HG03103 (cell line): ENCODE results near the gene SEC14L3.

Experiments used
- ATAC-seq: cut with Tn5 transposase; IDR thresholded peaks from one replicate; pipeline ENCODE4 v1.9.1; 2021; ENCODE audit warnings: low read depth; ENCODE audit not compliant: unreplicated experiment

The SEC14L3 gene

DNA sequence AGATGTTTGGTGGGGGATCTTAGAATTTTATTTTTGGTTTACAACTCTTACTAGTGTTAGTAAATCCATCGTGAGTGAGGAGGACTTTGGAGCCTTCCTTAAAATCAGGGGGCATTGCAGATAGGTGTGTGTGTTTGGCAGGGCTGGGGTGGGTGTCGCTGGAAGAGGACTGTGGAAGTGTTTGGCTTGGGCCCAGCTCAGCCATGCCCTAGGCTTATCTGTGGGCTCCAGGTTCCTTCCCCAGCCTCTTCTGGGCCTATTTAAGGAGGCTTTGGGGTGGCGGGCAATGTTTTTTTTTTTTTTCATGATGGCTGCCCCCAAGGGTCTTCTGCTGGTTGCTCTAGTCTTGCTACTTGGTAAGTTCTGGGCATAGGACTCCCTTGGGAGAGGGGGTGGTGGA is 24.2 kb downstream of the SEC14L3 start:
- ATAC-seq: no peak

DNA sequence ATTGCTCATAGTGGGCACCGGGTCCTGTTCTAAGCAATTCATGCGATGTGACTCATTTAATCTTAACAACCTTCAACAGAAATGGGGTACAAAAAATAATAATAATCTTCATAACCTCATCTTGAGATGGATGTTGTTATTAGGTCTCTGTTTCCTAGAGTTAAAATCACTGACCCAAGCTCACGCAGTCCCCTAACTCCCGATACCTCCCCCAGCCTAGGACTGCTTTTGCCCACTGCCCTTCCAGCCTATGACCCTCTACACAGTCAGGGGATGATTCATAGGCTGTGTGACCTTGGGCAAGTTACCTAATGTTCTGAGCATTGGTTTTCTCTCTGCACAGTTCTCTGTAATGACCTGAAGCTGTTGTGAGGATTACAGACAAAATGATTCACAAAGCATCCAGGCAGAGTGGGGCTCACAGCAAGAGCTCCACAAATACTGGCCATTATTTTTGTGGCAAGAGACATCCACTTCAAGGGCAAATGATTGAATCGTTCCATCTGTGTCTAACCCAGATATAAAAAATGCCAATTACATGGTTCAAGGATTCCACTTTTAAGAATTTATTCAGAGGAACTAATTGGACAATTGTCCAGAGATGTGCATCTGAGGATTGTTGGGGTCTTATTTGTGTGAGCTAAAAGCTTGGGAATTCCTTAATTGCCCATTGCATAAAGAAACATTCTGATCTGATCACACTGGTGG is 26.2 kb downstream of the SEC14L3 start:
- no peak for ATAC-seq

DNA sequence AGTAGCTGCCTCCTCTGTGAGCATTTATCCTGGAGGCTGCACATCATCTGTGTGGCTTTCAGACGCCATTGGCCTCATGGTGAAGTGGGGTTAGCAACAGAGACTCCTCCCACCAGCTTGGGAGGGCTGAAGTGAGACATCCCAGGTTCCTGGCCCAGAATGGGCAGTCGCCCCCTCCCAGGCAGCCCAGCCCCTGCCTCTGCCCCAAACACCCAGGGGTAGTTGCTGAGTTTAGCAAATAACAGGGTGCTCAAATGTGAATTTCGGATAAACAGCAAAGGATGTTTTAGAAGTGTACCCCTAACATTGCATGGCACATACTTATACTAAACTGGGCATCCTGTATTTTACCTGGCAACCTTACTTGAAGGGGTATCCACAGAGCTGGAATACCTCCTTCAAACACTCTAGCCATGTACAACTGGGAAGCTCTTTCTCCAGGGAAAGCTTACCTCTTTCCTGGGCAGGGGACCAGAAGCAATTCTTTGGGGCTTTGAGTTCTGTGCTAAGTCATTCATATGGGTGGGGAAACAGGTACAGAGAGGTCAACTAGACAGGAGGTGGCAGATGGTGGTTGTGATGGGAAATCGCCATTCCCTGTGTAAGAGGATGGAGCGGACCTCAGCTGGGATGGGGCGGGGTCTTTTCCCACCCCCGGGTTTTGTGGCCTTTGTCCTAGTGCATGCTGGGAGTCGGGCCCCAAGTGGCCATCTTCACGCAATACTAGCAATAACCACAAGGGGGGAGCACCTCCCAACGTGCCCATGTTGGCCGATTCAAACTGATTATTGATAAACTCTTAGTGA is 27.0 kb downstream of the SEC14L3 start:
- no peak for ATAC-seq

DNA sequence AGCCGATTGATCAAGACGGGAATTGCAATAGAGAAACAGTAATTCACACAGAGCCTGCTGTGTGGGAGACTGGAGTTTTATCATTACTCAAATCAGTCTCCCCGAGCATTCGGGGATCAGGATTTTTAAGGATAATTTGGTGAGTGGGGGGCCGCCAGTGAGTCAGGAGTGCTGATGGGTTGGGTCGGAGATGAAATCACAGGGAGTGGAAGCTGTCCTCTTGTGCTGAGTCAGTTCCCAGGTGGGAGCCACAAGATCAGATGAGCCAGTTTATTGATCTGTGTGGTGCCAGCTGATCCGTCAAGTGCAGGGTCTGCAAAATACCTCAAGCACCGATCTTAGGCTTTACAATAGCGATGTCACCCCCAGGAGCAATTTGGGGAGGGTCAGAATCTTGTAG is 30.7 kb downstream of the SEC14L3 start:
- ATAC-seq: no peak

DNA sequence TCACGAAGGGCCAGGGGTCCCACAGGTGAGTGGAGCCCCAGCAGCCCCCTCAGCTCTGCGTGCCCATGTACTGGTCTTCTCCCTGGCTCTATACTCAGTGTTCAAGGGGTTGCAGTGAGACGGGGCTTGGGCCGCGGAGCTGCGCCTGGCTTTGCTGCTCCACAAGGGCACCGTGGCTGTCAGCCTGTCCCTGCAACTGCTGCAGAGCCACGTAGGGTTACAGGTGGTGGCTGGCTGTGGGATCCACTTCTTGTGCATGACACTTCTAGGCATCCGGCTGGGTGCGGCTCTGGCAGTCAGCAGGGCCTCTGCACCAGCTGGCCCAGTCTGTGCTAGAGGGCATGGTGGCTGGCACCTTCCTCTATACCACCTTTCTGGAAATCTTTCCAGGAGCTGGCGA is 32.0 kb downstream of the SEC14L3 start:
- ATAC-seq: no peak

DNA sequence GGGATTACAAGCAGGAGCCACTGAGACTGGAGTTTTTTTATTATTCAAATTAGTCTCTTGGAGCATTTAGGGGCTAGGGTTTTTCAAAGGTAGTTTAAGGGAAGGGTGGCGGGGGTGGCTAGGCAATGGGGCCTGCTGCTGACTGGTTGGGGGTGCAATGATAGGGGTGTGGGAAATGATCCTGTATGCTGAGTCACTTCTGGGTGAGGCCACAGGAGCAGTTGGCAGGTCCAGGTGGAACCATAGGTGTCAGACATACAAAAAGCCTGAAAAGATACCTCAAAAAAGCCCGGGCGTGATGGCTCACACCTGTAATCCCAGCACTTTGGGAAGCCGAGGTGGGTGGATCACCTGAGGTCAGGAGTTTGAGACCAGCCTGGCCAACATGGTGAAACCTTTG is 32.6 kb downstream of the SEC14L3 start:
- no peak for ATAC-seq

DNA sequence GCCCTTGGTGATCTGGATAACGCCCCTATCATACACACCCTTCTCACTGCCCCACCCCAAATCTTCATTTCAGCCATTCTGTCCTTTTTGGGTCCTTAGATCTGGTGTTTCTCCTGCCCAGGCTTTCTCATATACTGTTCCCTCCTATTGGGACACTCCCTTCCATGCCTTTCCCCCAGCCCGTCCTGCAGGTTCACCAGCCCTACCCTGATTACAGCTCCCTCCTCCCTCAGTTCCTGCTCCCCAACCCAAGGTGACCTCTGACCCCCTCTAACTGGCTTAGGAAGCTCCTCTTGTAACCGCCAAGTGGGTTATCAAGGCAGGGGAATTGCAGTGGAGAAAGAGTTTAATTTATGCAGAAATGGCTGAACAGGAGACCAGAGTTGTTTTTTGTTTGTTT is 33.3 kb downstream of the SEC14L3 start:
- ATAC-seq: no peak

DNA sequence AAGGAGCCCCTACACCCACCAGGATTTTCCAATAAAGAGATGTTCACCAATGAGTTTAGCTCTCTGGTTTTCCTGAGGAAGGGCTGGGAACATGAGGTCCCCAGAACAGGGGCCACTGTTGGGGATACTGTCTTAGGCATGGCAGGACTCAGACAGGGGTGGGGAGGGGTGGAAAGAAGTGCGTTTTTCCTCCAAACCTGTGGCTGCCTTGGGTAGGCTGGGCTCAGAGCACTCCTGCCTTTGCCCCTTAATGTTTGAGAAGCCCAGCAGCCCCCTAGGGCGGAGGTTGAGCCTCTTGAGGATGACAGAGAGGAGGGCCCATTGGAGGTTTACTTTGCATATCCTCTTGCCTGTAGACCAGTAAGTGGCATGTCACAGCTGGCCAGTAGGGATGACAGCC is 35.6 kb downstream of the SEC14L3 start:
- no peak for ATAC-seq

DNA sequence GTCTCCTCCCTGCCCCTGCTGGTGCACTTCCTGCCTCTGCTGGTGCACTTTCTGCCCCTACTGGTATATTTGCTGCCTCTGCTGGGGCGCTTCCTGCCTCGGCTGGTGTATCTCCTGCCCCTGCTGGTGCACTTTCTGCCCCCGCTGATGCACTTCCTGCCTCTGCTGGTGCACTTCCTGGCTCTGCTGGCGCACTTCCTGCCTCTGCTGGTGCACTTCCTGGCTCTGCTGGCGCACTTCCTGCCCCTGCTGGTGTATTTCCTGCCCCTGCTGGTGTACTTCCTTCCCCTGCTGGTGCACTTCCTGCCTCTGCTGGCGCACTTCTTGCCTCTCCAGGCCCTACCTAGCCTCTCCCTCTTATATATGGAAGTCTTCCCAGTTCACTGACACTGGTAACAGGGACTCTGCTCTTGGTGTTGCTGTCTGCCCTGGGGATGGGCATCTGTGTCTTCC is 36.1 kb downstream of the SEC14L3 start:
- ATAC-seq: no peak

DNA sequence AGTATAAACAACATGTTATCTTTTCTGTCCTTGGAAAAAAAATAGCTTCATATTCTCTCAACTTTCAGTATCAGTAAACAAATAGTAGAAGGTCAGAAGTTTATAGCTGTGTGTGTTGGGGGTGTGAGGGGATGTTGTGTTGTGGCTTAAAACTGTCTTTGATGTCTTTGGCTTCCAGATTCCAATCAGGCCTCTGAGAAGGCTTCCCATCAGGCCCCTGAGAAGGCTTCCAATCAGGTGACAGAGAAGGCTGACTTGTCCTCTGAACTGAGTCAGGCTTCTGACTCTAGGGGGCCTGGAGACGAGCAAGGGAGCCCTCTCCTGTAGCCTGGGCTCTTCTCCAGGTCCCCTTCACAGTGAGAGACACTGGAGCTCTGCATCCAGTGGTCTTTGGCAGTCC is 37.0 kb downstream of the SEC14L3 start:
- ATAC-seq: no peak

DNA sequence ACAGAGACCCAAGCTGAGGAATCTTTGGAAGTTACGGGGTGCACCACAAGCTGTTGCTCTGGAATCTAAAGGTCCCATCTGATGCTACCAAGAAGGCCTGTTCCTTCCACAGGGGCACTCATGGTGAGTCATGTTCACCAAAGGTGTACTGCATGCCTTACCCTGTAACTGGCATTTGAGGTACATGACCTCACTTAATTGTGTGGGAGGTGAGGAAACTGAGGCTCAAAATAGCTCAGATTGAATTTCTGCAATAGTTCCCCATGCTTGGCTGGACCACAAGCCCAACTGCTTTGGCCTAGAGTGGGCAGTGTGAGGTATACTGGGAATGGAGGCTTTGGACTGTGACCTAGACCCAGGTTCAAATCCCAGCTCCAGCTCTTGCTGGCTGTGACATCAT is 38.0 kb downstream of the SEC14L3 start:
- no peak for ATAC-seq

DNA sequence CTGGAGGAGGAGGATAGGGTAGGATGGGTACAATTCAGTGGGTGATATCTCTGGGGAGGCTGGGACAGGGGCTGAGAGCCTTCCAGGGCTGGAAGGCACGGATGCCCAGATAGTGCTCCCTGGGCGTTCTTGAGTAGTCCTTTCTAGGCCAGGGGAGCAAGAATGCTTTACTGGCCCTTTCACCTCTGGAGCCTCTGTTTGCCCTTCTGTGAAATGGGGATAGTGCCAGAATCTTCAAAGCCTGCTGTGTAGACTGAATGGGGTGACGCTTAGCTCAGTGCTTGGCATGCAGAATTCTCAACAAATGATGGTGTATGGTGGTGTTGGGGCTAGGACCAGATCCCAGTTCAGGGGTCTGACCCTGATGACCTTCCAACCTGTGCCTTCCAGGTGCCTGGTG is 38.6 kb downstream of the SEC14L3 start:
- ATAC-seq: no peak

DNA sequence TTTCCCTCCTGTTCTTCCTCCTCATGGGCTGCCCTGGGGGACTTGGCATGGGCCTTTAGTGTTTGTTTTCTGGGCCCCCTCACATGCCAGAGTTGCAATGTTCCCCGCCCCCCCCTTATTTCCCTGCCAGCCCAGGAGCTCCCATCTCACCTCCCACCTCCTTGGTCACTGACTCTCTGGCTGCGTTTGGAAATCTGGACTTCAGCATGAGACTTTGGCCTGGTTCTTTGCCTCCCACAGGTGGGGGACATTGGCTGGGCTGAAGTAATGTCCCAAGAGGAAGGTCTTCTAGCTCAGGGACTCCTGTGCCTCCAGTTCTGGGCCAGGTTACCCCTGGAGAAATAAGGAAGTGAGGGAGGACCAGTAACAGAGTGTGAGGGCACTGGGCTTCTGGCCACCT is 39.3 kb downstream of the SEC14L3 start:
- ATAC-seq: no peak

DNA sequence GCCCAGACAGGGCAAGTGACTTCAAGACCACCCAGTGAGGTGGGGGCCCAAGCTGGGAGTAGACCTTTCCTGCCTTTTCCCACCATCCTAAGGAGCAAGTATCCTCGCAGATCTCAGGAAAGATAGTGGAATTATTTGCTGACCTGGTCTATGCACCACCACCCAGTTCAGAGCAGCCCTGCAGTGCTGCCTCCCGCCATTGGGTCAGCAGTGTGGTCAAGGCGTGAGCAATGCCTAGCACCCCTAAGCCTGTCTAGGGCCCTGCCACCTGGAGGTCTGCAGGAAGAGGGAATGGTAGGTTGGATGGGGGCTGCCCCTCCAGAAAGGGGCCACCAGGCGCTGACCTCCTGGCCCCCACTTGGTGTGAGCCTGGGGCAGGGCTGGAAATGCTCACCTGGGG is 39.7 kb downstream of the SEC14L3 start:
- ATAC-seq: no peak

DNA sequence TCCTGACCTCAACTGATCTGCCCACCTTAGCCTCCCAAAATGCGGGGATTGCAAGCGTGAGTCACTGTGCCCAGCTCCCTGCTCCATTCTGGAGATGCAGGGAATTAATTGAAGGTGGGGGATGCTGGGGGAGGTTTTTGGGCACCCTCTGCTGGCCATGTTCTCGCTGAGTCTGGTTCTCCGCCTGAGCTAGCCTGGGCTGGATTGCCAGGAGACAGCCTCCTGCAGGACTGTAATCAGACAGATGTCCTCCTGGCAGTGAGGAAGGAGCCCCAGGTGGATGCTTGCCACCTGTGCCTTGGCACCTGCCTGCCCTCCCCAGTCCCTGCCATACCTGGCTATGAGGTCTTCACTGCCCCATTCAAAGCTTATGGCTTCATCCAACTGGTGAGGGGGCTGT is 40.9 kb downstream of the SEC14L3 start:
- no peak for ATAC-seq

DNA sequence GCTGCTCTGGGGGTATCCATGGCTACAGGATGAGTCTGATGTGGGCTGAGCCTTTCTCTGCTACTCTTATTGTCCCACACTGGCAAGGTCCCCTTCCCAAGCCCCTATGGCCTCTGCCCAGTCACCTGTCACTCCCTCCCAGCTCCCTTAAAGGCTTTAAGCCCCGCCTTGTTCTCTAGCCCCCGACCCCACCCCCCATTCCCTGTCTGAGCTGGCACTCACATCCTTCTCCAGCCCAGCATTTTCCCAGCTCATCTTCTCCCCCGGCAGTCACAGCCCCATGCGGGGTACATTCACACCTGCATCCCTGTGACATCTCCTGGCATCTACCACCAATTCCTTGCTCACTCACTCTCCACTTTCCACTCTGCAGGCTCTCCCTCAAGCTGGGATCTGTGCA is 41.9 kb downstream of the SEC14L3 start:
- no peak for ATAC-seq

DNA sequence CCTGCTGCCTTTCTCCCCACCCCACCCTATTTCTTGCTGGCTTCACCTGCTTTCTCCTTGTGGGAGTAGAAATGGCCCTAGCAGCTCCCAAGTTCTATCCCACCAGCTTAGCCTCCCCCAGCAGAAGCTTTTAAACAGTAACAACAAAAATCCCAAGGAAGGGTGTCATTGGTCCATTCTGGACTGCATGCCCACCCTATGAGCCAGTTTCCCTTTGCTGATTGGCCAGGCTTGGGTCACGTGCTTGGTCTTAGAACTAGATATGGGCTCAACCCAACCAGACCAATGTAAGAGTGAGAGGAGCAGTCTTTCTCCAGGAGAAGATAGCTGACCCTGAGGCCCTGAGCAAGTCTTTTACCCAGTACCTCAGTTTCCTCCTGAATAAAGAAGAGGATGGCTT is 43.9 kb downstream of the SEC14L3 start:
- ATAC-seq: no peak

DNA sequence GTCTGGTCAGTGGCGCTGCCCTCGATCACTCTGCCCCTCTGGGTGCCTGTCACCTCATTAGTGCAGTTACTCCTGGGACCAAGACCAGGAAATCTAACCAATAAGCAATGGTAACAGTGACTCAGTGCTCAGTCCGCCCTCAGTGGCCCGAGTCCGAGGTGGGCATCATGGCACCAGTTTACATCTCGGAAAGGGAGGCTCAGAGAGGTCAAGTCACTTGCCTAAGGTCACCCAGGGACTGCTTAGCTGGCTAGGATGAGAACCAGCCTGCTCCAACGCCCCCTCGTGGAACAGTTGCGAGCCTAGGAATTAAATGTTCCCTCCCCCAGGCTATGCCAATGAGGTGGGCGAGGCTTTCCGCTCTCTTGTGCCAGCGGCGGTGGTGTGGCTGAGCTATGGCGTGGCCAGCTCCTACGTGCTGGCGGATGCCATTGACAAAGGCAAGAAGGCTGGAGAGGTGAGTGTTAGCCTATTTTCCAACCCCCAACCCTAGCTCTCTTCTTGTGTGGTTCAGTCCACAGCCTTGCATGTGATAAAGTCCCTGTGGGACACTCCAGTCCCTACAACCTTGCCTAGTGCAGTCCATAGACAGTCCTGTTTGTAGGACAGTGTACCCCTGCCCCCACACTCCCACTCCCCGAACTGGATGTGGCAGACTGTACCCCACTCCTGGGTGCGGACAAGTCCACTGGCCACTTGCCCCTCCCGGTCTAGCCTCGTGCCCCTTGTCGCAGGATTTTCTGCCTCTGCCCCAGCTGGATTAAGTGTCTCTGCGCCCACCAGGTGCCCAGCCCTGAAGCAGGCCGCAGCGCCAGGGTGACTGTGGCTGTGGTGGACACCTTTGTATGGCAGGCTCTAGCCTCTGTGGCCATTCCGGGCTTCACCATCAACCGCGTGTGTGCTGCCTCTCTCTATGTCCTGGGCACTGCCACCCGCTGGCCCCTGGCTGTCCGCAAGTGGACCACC is 45.1 kb downstream of the SEC14L3 start:
- ATAC-seq: no peak

DNA sequence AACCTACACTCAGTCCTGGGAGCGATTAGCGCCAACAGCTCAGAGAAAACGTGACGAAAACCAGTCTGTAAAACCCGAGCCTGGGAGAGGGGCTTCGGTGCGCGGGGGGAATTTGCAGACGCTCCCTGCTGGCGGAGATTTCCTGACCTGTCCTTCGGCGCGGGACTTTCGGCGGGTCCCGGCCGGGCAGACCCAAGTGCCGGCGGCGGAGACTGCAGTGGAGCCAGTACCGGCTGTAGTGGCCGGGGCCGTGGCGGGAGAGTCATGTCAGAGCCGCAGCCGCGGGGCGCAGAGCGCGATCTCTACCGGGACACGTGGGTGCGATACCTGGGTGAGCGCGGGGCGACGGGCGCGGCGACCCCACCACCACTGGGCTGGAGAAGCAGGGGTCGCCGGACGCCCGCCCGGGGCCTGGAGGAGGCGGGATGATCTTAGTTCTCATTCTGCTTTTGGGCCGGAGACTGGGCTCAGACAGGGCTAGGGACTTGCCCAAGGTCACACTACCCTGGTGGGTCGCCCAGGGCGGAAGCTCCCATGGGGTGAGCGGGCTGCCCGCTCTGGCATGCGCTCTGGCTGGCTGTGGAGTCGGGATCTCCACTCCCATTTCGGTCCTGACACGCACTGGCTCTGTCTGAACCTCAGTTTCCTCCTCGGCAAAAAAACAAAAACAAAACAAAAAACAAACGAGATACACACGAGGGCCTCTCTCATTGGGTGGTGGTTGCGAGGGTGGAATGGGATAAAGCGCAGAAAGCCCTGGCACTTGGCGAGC is 46.0 kb downstream of the SEC14L3 start, which contains the start of gene MTFP1:
TSS of gene MTFP1 (plus strand) at position 153 of the 772 bp plus-strand sequence. CDS start at position 265, 112 bp downstream.
- ATAC-seq: no peak

DNA sequence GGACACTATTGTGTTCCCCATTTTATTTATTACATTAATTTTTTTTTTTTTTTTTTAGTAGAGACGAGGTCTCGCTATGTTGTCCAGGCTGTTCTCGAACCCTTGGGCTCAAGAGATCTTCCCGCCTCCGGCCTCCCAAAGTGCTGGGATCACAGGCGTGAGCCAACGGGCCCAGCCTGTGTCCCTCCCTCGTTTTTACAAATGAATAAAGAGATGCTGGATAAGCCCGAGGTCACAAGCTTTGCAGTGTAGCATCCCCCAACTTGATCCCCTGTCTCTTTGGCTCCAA is 46.5 kb downstream of the SEC14L3 start:
- no peak for ATAC-seq
